GM19035 (cell line): ENCODE results near the gene ATG4A.

Source experiments
- ATAC-seq: cut with Tn5 transposase; IDR thresholded peaks from one replicate; pipeline ENCODE4 v1.9.1; 2021; ENCODE audit not compliant: unreplicated experiment

Gene ATG4A

GRCh38 chrX:108167211-108167872 is 75.8 kb downstream of the ATG4A start:
- no peak for ATAC-seq

DNA sequence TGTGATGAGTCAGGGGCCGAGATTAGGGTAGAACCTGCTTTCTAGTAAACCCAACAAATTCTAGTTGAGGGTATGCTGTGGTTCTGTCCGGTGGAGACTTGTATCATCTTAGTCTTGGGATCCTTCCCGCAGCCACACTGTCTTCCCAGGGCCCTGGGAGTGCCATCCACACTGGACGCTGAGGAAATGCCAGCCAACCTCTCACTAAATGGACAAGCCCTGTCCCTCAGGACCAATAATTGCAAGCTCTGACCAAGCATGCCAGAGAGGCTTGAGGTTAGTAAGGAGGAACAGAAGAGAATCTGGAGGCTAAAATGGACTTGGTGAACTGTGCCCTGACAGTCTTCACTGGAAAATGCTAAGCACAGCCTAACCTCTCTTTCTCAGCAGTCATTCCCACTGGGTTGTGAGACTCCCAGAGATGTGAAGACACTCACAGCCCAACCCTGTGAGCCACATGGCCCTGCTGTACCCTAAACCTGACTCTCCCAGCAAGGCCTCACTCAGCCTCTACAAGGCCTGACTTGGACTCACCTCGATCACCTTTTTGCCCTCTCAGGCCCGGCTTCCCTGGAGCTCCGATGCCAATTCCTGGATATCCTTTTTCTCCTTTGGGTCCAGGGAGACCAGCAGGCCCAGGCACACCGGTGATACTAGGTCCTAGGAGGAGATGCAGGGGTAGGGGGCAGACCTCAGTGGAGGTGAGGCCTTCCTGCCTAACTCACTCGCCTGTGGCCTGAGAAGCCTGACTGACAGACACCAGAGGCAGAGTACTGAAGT is 77.6 kb downstream of the ATG4A start:
- no peak for ATAC-seq

DNA sequence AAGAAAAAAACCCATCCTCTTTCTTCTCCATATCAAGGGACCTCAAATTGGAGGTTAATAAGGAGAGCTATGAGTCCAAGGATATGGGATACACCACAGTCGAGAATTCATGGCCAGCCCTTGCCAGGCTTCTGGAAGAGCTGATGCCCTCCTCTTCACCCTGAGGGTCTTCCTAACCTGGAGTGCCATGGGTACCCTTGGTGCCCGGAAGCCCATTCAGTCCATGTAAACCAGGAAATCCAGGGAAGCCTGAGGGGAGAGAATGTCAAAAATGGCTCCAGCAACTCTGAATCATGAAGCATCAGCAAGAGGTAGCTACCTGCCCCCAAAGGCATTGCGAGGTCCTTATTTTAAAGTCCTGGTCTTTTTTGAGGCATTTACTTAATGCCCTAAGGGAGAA is 78.2 kb downstream of the ATG4A start:
- ATAC-seq = no peak

DNA sequence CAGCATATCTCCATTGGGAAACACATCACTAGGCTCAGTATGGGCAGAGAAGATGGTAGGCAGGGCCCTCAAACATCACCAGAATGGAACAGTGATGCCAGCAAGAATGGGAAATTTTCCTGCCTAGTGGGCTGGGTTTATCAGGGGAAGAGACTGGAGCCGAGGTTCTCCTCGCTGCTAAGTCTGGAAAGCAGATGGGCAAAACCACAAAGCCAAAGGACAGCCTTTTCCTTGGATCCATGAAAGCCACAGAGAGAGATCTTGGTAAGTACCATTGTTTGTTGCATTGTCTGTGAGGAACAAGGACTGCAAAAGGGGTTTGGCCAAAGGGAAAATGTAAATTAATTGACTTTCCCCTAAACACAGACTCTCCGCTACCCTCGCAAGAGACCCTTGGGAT is 80.1 kb downstream of the ATG4A start:
- no peak for ATAC-seq

DNA sequence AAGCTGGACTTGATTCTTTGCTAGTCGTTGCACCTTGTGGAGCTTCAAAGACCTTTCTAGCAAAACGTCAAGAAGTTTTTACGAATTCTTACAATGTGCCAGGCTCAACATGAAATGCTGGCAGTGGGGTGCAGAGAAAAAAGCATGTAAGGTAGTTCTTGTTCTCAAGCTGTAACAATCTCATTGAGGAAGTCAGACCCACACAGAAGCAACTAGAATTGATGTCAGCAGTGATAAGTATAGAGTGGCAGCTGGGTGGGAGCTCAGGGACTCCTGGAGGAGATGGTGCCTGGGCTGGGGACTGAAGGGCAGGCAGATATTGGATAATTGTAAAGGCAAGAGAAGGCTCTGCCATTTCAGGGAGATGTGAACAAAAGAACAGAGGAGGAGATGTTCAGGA is 82.3 kb downstream of the ATG4A start:
- no peak for ATAC-seq

DNA sequence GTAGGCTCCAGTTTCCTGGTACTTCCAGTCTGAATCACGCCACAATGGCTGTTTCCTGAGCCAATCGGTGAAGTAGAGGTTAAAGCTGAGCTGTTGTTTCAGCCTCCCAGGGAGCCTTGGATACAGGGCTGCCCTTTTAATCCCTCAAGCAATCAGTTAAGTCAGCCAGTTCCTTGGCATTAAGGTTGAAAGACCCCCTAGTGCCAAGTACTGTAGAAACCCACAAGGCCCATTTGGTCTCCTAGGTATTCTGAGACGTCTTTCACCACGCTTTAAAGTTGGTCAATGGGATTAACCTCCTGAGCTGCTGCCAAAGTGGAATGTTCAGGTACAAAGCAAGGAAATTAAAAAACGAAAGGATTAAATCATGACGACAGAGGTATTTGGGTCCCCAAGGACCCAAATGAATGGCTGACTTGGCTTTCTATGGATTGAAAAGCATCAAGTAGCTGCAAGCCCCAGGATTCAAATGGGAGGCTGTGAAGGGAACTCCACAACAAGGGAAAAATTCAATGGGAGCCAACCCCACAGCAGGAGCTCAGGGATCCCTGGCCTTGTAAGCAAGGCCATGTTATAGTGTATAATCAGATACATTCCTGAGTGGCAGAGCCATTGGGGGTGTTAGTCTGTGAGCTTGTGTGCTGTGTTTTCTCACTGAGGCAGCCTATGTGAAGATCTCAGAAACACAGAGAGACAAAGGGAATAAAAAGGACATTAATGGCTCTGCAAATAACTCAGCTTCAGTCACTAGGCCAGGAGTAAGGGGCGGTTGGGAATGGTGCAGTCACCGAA is 86.0 kb downstream of the ATG4A start:
- no peak for ATAC-seq

DNA sequence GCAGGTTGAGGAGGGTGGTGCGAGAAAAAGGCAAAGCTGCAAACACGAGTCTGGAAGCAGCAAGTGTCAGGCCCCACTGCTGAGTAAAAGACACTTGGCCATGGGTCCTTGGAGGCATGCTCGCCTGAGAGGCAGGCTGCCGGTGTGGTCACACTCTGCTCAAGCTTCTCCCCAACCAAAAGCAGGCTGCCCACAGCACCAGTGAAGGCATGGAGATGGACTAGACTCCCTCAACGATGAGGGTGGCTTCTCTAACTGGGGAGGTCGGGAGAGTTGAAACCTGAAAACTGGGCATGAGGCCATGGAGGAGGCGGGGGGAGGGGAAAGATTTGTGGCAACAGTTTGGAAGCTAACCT is 86.5 kb downstream of the ATG4A start:
- no peak for ATAC-seq

DNA sequence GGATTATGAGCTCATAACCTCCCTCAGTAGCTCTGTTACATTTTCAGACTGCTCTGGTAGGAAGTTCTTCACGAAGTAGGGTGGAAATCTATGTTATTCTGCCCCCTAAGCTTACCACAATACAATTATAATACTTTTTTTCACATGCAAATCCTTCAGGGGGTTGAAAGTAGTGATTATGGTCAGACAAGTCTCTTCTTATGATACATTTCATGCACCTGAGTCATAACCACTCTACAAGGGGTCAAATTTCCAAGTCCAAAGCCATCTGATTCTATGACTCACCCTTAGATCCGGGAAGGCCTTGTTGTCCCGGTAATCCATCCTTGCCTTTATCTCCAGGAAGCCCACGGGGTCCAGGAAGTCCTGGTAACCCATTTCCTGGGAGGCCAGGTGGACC is 95.2 kb downstream of the ATG4A start:
- ATAC-seq = no peak

DNA sequence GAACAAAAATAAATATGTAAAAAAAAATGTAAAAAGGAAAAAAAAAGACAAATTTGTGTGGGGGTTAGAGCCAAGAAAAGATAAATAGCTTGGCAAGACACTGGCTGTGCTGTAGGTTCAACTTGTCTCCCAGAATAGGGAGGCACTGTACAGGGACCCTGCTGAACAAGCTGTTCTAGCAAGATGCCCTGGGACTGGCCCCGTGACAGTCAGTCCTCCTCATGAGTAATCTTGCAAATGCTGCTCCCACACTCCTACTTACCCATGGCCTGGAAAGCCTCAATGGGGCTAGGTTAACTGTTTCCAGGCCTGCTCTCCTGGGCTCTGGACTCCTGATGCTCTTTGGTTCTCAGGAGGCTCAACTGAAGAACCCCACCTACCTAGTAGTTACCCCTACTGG is 106.8 kb downstream of the ATG4A start:
- ATAC-seq = no peak

DNA sequence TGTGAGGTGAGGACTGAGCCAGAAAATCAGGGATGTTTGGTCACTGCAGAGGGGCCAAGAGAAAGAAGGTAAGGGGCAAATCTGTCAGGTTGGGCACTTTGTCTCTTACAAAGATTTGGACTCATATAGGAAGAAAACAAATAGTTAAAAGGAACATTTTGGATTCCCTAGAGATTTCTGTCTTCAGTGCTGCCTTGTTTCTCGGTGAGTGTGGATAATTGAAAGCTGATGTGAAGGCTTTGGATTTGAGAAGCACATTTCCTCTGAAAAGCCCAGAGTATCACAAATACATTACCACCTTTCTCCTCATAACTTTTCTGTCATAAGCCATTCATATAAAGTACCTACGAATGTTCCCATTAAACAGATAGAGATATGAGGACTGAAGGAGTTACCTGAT is 107.5 kb downstream of the ATG4A start:
- ATAC-seq = no peak

GRCh38 chrX:108199691-108200090 is 108.1 kb downstream of the ATG4A start:
- ATAC-seq = no peak

GRCh38 chrX:108203540-108203939 is 112.0 kb downstream of the ATG4A start:
- no peak for ATAC-seq
